ENCODE data around the gene ANKRD2. TPM values are rescaled to one million over a fixed set of nuclear protein-coding genes. Genes with fewer than 3 reads are reported as not detected.

ANKRD2 gene
- total and polyA plus RNA-seq, 2 donors (not counting 3 experiments of a cell fraction or from before 2014, with no cell fraction given) = 1.6 to 1.8 TPM

- Histone ChIP-seq H3K9me3 (replicated peaks; ENCODE audit: control insufficient read depth, insufficient read depth, low read length) (no peaks in the 10 kb centered on the region), H3K9ac (replicated peaks; ENCODE audit: extremely low read depth, insufficient read depth, low read length) (no peak overlapping the region), H3K27ac (ENCODE audit: insufficient read depth, low read depth, low read length) (no peak overlapping the region), H3K79me2 (ENCODE audit: control insufficient read depth, insufficient read depth, low read length) (no peaks in the 10 kb centered on the region), H3K36me3 (ENCODE audit: control insufficient read depth in 2 of 2, extremely low read depth in 1 of 2, insufficient read depth in 2 of 2, low read length in 2 of 2) (no peaks in the 10 kb centered on the region), H3K4me2 (ENCODE audit: insufficient read depth, low read length) (no peak overlapping the region), H3K27me3 (ENCODE audit: control insufficient read depth in 2 of 2, insufficient read depth in 2 of 2, low read length in 2 of 2) (no peaks in the 10 kb centered on the region), H3K9me1 (replicated peaks; ENCODE audit: control insufficient read depth, extremely low read depth, insufficient read depth, low read length) (no peaks in the 10 kb centered on the region), H4K20me1 (replicated peaks; ENCODE audit: control insufficient read depth, extremely low read depth, insufficient read depth, low read length) (no peaks in the 10 kb centered on the region), H3K4me1 (ENCODE audit: control insufficient read depth, extremely low read depth, insufficient read depth, low read length) (peaks cover 15% of the 10 kb centered on the region), H2AFZ (ENCODE audit: low read depth, low read length) (no peak overlapping the region), H3K4me3 (replicated peaks in 1 of 3; ENCODE audit: insufficient read depth in 1 of 3, low read depth in 1 of 3, low read length in 3 of 3) (no peak overlapping the region)
- intact Hi-C loops (cut with micrococcal nuclease) (no loop called here), dilution Hi-C loops (cut with MboI; ENCODE audit: extremely low pct_ligation_motif_present, low sequenced_read_pairs) (no loop called here)
- DNase-seq (ENCODE audit: low read depth, low spot score) (no peak), FAIRE-seq (no peak)
- TF ChIP-seq FOS (IDR thresholded peaks at IDR 0.05; ENCODE audit: borderline replicate concordance, insufficient read depth, low read length) (no peak), JUN (IDR thresholded peaks at IDR 0.05; ENCODE audit: borderline replicate concordance, insufficient read depth, insufficient read length, low read depth) (no peak), POLR2A (IDR thresholded peaks at IDR 0.05; ENCODE audit: low read depth, low read length) (no peak), MAX (IDR thresholded peaks at IDR 0.05; ENCODE audit: insufficient read depth, insufficient read length) (no peak), POLR2AphosphoS5 (IDR thresholded peaks at IDR 0.05; ENCODE audit: insufficient read depth, low read depth, low read length) (no peak), EZH2 (IDR thresholded peaks at IDR 0.05; ENCODE audit: borderline replicate concordance, low read depth, low read length, severe bottlenecking) (no peak), GATA2 (IDR thresholded peaks at IDR 0.05; ENCODE audit: insufficient read depth, insufficient read length, low read depth, low read length) (no peak), MYC (IDR thresholded peaks at IDR 0.05; ENCODE audit: low read depth, low read length) (no peak), CTCF (IDR thresholded peaks at IDR 0.05; ENCODE audit: extremely low read depth in 1 of 2, insufficient read depth in 1 of 2, low read depth in 1 of 2, low read length in 2 of 2) (no peak)
- CTCF ChIA-PET = interaction anchor here (1.3 to 1.5 kb wide), 4 partner anchors 11 to 30 kb away, joined by 3 to 9 read pairs (median 4); partner anchors contain the start of gene ANKRD2
- POLR2A ChIA-PET = no interaction called here
- BruUV-seq (replicated peaks) = no TSS peak
Observed at GRCh38 chr10:97601268-97602215, 29.0 kb downstream of the ANKRD2 start.

Measured in endothelial cell of umbilical vein (primary cell).